8988T (cell line): ENCODE results near the gene COL9A2.
A peak's percentile ranks its signal among the peaks of the same experiment; 100 is the strongest.
"Not testable (repeated sequence)": the region's sequence is repeated elsewhere in the genome, so short reads cannot be mapped to it uniquely, and the experiment has no call there.

ENCODE experiments used
- DNase-seq: peaks from one replicate; pipeline ENCODE4 v3.0.0; 2011

The COL9A2 gene

DNA sequence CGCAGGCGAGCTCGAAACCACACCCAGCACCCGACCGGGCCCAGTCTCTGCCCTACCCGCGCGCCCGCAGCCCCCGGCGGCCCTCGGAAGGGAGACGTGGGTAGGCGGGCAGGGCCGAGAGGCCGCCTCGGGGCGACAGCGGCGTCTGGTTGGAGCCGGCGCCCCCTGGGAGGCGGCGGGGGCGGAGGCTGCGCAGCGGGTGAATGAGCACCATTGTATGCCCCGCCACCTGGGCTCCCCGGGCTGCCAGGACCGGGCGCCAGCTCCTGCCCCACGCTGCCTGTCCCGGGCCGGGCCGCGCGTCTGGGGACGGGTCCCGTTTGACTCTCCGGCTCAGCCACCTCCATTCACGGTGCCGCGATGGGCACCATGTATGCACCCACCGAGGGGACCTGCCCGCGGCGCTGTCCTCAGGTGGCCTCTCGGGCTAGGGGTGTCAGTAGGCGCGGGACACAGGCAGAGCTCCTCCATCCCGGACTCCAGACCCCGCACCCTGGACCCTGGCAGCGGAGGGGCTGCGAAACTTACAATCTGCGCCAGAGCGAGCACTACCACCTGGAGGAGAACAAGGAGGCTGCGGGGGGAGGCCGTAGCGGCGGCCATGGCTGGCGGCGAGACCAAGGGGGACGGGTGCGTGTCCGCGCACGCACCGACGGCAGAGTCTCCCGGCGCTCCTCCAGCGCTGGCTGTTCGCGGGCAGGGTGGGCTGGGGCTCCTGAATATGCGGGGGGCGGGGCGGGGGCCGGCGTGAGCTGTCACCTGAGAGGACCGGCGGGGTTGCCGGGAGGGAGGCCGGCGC is at the start of gene COL9A2:
TSS of gene COL9A2 (minus strand) at position 692 of the 799 bp plus-strand sequence. CDS start at position 603, 89 bp downstream.
- no peak for DNase-seq

DNA sequence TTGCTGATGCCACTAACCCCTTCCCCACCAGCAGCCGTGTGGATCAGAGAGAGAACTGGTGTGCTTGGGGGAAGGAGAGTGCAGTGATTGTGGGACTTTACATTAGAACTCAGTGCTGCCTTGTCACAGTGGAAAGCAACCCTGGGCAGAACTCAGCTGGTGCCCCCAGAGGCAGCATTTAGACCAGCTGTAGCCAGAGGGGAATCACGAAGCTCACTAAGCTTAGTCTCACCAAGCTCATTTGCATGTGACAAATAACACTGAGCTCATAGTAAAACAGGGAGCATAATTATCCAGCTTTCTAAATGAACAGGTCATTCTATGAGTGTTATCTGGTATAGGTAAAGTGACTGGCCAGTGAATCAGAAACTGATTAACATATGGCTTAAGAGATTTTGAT is 46.6 kb upstream of the COL9A2 start:
- DNase-seq = no peak

DNA sequence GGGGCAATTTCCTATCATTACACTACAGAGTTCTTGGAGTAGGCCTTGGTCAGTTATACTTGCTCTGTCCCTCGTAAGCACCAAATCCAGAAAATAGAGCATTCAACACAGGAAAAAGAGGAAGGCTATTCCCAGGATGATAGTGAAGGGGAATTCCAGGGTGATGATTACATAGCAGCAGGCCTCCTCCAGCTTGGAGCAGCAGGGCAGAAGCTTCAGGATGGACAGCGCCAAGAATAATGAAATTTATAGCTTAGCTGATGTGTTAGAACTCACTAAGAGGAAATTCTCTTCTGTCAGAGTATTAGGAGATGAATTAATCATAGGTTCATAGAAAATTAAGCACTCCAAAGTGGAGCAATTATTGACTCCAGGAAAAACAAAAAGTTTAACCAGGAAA is 45.6 kb upstream of the COL9A2 start:
- no peak for DNase-seq

DNA sequence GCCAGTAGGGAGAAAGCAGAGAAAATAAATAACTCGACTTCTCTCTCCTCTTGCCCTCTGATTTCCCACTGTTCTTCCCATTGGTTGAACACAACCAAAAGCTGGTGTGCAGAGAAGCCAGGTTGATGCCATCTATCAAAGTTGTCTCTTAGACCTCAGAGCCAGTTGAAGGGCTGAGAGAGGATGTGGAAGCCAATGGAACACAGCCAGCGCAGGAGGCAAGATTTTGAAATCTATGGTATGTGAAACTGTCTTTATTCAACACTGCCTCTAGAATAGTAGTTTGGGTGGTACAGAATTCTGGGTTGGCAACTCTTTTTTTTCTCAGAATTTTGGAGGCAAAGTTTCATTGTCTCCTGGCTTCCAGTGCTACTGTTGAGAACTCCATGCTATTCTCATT is 45.1 kb upstream of the COL9A2 start:
- DNase-seq = no peak

DNA sequence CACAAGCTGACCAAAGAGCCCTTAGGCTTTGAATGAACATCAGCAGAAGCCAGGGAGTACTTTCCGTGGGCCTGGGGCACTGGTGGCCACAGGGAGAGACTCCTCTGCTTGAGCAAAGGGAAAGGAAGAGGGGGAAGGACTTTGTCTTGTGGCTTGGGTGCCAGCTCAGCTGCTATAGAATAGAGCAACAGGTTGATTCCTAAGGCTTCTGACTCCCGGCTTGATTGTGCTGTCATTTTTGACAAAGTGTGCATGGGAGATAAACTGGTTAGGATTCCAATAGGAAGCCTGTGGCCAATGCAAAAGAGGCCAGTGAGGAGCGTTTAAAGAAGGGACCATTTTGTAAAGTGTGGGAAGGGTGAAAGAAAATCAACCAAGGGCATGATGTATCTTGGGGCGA is 44.6 kb upstream of the COL9A2 start:
- DNase-seq = no peak

DNA sequence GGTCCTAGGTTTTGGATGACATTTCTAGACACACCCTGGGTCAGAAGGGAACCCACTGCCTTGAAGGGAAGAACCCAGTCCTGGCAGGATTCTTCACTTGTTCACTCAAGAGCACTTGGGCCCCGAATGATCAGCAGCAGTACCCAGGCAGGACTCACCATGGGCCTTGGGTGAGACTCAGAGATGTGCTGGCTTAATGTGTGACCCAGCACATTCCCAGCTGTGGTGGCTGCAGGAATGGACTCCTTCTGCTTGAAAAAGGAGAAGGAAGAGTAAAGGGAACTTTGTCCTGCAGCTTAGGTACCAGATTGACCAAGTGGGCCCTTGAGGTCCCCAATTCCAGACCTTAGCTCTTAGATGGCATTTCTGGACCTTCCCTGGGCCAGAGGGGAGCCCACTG is 44.1 kb upstream of the COL9A2 start:
- DNase-seq = no peak

DNA sequence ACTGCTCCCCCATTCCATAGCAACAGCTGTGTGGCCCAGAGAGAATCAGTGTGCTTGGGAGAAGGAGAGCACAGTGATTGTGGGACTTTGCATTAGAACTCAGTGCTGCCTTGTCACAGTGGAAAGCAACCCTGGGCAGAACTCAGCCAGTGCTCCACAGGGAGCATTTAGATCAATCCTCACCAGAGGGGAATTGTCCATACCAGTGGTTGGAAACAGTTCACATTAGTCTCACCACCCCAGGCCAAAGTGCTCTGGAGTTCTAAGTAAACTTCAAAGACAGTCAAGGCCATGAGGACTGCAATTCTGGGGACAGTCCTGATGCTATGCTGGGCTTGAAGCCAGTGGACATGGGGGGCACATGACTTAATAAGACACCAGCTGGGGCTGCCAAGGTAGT is 43.5 kb upstream of the COL9A2 start:
- DNase-seq = no peak

DNA sequence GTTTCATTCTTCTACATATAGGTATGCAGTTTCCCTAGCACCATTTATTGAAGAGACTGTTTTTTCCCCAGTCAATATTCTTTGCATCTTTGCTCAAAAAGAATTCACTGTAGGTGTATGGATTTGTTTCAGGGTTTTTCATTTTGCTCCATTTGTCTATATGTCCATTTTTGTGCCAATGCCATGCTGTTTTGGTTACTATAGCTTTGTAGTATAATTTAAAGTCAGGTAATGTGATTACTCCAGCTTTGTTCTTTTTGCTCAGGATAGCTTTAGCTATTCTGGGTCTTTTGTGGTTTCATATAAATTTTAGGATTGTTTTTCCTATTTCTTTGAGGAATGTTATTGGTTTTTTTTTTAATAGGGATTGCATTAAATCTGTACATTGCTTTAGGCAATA is 40.5 kb upstream of the COL9A2 start:
- DNase-seq = no peak

DNA sequence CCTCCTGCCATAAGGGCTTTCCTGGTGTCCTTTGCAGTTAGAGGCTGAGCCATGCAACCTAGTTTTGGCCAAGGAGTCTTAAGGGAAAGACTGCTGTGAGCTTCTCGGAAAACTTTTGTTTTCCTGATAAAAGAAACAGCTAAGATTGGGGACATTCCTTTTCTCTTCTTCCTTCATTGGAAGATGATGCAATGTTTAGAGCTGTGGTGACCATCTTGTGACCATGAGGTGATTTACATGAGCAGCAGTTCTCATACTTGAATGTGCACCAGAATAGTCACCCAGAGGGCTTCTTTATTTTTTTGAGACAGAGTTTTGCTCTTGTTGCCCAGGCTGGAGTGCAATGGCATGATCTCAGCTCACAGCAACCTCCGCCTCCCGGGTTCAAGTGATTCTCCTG is 36.0 kb upstream of the COL9A2 start:
- no peak for DNase-seq

DNA sequence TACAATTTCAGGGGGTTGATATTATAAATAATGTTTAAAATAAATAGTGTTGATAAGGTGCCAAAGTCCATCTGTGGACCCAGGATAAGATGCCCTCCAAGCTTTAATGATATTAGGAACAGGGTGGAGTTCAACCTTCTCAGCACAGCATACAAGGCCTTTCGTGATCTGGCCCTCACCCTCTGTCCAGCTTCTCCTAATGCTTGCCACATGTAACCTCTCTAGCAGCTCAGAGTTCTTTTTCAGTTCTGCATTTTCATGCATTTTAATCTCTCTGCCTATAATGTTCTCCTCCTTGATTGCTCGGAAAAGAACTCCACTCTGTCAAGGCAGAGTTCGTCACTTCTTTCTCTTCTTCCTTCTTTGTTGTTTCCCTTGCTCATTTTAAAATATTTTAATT is 35.0 kb upstream of the COL9A2 start:
- no peak for DNase-seq

DNA sequence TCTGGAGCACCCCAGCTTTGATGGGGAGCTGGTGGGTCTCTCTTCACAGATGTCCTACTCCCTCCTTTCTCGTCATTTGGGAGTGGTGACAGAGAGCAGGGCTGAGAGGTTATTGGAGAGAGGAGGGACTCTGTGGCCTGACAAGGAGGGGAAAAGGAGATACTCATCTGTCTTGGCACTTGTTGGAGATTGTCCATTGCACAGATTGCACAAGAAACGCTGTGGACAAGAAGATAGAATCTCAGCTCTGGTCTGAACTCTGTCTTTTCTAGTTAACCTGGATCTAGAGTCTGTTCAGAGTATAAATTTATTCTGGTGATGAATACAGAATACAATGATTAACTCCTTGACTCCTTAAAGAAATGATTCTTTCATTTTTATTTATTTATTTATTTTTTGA is 34.0 kb upstream of the COL9A2 start:
- no peak for DNase-seq

DNA sequence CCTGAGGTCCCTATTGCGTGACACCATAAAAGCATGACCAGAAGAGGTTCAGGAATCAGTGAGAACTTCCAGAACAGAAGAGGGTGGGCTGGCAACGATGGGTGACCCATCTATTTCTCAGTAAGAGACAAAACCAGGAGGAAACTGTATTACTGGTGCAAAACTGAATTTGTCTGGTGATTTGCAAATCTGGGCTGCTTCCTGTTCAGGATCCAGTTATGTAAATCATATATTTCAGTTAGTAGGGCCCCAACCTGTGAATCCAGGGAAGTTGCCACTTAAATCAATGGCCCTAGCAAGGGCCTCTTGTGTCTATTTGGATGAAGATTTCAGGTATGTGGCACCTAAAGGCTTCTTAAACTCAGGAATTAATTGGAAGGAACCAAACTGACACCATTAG is 33.3 kb upstream of the COL9A2 start:
- DNase-seq = no peak

DNA sequence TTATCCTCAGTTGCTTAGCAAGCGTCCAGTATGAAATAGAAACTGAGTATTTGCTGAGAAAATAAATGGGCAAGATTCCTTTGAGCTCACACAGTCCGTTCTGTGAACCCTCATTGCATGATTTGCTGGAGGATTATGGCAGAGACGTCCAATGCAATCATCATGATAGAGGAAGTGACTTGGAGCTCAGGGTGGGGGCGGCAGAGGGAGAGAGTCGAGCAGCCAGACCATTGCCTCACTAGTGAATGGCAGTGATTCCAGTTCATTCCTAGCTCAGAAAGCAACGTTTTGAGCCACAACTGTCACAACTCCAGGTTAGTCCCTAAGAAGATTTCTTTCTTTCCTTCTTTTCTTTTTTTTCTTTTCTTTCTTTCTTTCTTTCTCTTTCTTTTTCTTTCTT is 27.5 kb upstream of the COL9A2 start:
- DNase-seq = no peak

DNA sequence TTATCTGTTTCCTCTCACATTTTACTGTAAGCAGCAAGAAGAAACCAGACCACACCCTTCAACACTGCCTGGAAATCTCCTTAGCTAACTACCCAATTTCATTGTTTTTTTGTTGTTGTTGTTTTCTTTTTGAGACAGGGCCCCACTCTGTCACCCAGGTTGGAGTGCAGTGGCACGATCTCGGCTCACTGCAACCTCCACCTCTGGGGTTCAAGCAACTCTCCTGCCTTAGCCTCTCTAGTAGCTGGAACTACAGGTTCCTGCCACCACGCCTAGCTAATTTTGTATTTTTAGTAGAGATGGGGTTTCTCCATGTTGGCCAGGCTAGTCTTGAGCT is 25.3 kb upstream of the COL9A2 start:
- not testable (repeated sequence) for DNase-seq

DNA sequence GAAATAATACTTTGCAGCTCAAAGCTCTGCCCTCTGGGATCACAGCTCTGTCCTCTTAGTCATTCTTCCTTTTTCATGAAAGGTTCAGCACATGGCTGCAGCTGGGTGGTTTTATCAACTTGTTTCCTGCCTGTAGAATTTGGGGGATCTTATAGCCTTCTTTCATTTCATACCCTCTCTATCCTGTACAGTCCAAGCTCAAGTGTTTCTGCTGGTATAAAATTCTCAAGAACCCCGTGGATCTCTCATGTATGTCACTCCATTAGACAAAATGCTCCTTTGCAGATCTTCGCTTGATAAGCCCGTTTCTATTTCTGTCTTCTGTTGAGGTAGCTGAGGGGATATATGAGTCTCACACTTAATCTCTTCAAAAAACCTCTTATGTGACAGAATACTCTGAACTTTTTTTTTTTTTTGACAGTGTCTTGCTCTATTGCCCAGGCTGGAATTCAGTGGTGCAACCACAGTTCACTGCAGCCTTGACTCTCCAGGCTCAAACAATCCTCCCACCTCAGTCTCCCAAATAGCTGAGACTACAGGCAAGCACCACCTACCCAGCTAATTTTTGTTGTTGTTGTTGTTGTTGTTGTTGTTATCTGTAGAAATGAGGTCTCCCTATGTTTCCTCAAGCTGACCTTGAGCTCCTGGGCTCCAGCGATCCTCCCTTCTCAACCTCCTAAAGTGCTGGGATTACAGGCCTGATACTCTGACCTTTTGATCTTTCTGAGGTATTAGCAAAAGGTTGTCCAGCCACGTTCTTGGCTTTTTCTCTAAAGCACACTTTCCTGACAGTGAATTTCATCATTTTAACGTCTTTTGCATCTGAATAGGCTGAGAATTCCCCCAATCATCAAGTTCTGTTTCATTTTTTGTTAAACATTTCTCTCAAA is 24.6 kb upstream of the COL9A2 start:
- DNase-seq = no peak

DNA sequence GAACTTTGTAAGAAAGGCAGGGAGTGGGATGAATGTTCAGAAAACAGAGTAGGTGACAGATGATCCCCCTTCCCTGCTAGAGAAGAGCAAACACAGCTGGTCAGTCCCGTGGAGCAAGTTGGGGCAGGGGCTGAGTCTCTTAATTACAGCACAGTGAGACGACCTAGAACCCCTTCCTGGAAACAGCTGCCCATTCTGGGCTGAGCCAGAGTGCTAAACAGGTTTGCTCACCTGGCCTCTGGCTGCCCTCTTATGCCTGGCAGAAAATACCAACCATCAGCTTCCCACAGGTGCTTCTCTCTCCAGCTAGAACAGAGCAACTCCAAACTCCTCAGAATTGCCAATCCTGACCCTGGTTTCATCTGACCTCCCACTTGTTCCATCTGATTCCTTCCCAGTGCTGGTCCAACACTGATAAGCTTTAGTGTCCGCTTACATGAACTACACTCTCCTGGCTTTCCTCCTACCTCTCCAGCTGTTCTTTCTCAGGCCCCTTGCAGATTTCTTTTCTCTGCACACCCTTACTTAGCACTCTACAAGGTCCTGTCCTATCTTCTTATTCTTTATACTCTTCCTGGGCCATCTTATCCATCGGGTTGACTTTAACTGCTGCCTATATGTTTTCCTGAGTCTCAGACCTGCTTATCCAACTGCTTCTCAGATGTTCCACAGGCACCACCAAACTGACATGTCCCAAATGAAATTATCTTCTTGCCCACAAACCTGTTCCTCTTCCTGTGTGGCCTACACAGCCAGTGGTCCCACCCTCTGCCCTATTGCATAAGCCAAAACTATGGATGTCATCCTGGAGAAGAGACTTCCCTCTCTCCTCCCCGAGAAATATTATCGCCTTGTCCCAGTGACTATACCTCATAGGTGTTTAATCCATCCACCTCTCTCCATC is 22.6 kb upstream of the COL9A2 start:
- DNase-seq = no peak

DNA sequence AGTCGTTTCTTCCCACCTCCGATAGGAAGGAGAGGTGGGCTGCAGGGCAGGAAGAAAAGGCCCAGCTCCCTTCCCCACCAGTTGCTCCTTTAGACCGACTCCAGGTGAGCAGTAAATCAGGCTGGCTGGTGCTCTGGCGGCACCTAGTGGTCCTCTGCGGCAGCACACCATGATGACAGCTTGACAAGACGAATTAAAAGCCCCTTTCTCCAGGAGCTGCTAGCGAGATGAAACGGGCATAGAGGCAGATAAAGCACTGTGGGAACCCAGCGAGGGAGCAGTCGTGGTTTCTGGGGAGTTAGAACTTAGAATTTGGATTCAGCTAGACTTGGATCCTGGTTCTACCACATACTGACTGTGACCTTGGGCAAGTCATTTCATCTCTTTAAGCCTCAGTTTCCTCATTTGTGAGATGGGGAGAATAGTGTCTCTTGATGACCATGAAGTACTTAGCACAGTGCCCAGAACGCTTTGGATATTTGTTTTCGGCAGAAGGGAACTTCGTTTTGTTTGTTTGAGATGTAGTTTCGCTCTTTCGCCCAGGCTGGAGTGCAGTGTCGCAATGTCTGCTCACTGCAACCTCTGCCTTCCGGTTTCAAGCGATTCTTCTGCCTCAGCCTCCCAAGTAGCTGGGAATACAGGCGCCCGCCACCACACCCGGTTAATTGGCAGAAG is 21.8 kb upstream of the COL9A2 start:
- peak; percentile 41 for DNase-seq

DNA sequence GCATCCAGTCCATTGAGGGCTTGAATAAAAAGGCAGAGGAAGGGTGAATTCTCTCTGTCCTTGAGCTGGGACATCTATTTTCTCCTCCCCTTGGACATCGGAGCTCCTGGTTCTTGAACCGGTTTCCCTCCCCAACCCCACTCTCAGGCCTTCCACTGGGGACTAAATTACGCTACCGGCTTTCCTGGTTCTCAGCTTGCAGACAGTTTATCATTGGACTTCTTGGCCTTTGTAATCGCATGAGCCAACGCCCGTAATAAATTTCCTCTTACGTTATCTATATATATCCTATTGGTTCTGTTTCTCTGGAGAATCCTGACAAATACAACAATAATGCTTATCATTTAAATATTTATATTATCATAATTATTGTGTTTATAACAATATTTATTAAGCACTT is 20.4 kb upstream of the COL9A2 start:
- DNase-seq = no peak

DNA sequence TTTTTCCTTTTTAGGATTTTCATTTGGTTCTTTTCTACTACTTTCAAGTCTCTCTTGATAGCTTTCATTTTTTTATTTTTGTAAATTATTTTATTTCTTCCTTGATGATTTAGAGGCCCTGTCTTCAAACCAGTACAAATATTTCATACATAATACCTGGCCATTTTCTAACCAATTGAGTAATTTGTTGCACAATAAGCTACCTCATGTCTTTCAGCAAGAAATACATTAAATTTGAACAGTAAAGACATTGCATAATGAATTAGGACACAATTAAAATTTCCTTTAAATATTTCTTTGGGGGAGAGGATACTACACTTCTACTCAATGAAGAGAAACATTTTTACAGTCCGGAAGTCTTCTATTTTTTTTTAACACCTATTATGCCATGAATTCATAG is 15.6 kb upstream of the COL9A2 start:
- no peak for DNase-seq

DNA sequence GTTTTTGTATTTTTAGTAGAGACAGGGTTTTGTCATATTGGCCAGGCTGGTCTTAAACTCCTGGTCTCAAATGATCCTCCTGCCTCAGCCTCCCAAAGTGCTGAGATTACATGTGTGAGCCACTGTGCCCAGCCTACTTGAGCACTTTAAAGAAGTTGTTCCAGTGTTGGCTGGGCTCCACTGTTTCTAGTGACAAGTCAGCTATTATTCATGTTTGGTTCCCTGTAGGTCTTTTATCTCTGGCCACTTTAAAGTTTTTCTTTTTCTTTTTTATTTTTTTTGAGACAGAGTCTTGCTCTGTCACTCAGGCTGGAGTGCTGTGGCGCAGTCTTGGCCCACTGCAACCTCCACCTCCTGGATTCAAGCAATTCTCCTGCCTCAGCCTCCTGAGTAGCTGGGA is 14.3 kb upstream of the COL9A2 start:
- DNase-seq = not testable (repeated sequence)

DNA sequence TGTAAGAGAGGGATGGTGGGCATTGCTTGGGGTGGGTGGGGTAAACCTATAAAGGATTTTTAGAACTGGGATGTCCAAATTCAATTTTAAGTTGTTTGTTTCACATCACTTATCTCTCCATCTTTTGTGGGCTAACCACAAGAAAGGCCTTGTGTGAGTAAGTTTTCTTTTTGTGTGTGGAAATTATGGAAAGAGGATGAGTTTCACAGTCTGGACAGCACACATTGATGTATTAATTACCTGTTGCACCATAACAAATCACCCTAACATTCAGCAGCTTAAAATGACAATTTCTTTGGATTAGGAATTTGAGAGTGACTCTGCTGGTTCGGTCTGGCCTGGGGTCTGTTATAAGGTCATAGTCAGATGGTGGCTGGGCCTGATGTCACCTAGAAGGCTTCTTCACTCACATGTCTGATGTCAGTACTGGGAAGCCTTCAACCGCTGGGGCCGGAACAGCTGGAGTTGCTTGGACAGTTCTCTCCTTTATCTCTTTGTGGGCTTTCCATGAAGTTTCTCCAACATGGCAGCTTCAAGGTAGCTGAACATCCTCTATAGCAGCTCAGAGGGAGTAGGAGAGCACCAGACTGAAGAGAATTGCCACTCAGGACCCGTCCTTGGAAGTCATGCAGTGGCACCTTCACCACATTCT is 2.0 kb upstream of the COL9A2 start:
- DNase-seq = no peak

DNA sequence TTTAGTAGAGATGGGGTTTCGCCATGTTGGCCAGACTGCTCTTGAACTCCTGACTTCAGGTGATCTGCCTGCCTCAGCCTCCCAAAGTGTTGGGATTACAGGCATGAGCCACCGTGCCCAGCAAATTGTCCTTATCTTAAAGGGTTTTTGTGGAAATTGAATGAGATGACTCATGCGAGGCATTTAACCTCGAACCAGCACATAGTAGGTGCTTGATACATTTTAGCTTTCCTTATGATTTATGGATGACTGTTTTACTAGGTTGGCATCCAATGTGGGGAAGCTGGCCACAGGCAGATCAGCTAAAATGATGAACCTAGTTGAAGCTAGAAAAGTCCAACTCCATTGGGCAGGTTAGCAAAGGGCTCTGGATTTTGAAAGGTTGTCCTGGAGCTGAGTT is 1.4 kb upstream of the COL9A2 start:
- no peak for DNase-seq
